HG03025 (cell line): ENCODE measurements around the gene ZNF296.

Experiments used
- ATAC-seq: cut with Tn5 transposase; IDR thresholded peaks from one replicate; pipeline ENCODE4 v1.9.1; 2021; ENCODE audit warnings: mild to moderate bottlenecking, moderate library complexity; ENCODE audit not compliant: unreplicated experiment, low FRiP score

The ZNF296 gene

DNA sequence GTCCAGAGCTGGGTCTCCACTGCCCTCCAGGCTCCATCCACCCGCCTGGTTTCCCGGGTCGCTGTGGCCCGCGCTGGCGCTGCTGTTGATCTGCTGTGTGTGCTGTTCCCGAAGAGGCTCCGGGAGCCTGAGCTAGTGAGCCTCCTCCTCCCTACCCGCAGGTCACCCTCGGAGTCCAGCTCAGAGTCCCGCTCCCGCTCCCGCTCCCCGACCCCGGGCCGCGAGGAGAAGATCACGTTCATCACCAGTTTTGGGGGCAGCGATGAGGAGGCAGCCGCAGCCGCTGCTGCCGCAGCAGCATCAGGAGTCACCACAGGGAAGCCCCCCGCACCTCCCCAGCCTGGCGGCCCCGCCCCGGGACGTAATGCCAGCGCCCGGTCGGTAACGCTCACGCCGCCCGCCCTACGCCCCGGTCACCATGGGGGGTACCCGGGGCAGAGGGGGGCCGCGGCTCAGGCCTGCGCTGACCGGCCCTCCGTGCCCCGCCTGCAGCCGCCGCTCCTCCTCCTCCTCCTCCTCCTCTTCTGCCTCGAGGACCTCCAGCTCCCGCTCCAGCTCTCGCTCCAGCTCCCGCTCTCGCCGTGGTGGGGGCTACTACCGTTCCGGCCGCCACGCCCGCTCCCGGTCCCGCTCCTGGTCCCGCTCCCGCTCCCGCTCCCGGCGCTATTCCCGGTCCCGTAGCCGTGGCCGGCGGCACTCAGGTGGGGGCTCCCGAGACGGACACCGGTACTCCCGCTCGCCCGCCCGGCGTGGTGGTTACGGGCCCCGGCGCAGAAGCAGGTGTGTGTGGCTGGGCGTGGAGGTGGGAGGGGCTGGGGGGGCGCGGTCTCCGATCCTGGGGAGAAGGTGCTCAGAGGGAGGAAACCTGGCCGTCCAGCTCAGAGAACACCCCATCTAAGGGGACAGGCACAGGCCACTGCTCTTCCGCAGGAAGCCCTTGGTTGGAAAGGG is 12.2 kb downstream of the ZNF296 start:
- ATAC-seq: no peak

DNA sequence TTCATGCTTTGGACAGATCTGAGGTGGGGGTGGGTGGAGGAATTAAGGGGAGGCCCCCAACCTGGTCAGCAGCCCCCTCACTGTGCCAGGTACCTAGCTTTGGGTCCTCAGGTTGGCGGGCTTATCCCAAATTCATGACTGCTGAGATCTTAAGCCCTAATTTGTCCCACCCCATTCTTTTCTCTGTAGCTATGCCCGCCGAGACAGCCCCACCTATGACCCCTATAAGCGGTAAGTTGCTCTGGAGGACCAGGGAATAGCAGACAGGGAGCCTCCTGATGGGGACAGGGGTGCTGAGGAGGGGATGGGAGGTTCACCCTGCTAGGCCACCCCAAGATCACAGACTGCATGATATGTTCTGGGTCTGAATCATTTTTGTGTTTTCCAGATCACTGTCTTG is 14.3 kb downstream of the ZNF296 start:
- no peak for ATAC-seq

DNA sequence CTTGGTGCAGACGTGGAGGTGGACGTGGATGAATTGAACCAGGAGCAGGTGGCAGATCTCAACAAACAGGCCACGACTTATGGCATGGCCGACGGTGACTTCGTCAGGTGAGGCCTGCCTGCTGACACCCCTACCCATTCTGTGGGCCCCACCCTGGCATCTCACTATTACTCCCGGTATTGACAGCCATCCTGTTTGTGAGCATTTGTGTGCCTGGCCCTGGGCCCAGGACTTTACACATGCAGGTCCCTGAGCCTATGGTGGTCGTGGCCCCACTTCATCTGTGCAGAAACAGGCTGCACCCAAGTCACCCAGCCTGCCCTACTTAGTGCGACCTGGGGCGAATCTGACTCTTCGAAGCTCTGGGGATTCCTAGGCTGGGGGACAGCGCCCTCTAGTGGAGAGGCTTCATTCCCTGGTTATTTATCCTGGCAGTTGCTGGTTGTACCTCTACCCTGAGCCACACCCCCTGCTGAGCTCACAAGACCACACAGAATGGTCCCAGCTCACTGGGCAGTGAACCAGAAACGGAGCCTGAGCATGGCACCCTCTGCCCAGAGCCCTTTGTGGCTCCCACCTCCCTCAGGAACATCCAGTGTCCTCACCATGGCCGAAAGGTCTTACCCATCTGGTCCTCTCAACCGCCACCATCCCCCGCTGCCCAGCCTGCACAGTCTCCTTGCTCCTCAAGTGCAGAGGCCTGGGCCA is 16.9 kb downstream of the ZNF296 start:
- ATAC-seq: no peak

DNA sequence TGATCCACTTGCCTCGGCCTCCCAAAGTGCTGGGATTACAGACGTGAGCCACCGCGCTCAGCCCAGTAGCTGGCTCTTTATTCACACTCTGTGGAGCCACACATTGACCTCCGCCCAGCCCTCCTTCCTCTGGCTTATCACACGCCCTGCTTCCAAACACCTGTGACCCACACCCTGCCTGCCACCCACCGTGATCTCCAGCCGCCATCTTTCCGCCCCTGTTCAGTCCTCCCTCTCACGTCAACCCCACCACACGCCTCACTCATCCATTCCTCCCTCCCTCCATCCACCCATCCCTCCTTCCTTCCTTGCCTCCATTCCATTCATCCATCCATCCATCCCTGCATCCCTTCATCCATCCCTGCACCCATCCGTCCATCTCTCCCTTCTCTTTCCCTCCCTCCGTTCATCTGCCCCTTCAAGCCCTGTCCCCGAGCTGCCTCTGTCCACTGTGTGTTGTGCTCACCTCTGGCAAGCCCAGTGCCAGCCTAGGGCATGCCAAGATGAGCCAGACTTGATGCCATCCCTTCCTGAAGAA is 17.6 kb downstream of the ZNF296 start:
- no peak for ATAC-seq

DNA sequence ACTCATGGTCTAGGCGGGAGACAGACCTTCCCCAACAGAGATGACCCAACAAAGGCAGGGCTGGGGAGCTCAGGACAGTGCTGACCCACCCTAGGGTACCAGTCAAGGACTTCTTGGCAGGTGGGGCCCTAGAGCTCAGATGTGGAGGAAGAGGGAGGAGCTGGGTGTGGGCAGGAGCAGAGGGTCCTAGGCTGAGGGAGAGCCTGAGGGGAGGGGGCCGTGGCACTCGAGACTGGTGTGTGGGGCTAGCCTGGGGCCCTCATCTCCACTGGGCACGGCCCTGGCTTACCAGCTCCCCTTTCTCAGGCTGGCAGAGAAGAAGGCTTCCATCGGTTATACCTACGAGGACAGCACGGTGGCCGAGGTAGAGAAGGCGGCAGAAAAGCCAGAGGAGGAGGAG is 18.8 kb downstream of the ZNF296 start:
- no peak for ATAC-seq

DNA sequence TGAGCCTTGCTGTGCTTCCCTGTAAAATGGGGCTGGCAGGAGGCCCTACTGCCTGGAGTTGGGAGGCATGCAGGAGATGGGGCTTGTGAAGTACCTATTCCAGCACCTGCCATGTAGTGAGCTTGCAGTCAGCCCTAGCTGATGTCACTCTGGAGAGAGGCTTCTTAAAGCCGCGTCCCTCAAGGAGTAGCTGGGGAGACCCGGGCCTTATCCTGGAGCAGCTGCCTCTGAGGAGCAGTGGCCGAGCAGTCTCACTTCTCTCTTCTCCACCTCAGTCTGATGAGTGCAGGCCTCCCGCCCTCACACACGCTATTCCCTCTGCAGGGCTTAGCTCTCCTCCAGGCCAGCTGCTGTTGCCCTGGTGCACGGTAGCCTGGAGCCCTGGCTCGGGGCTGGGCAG is 19.4 kb downstream of the ZNF296 start:
- ATAC-seq: no peak

DNA sequence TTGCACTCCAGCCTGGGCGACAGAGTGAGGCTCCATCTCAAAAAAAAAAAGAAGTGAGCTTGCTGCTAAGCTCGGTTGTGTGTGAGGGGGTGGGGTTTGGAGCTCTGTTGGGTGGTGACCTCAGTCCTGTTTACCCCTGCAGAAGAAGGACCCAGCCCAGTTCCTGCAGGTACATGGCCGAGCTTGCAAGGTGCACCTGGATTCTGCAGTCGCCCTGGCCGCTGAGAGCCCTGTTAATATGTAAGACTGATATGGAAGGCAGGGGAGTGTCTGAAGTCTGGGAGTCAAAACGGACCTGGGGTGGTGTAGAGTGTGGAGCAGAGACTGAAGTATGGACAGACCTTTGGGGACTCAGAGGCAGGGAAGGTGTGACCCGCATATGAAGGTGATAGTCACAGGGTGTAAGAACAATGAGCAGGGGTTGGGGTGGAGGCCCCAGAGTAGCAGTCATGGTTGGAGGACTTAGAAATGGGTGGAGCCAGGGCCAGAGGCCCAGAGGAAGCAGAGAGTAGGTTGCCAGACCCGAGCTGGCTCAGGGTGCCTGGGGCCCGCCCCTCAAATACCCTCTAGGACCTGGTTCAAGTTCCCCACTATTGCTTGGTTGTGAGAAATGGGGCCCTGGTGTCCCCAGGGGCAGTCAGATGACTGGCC is 24.2 kb downstream of the ZNF296 start:
- ATAC-seq: no peak

DNA sequence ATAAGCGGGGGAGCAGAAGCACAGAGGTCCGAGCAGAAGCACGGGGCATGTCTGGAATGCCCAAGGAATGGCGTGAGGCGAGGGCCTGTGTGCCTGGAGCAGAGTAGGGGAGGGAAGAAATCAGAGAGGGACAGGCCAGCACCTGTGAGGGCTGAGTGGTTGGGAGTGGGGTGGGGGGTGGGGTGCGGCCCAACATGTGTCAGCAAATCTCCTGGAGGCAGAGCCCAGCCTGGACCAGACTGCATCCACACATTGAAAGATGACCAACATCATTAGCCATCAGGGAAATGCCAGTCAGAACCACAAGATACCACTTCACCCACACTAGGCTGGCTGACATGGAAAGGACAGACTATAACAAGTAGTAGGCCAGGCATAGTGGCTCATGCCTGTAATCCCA is 26.2 kb downstream of the ZNF296 start:
- ATAC-seq: no peak

DNA sequence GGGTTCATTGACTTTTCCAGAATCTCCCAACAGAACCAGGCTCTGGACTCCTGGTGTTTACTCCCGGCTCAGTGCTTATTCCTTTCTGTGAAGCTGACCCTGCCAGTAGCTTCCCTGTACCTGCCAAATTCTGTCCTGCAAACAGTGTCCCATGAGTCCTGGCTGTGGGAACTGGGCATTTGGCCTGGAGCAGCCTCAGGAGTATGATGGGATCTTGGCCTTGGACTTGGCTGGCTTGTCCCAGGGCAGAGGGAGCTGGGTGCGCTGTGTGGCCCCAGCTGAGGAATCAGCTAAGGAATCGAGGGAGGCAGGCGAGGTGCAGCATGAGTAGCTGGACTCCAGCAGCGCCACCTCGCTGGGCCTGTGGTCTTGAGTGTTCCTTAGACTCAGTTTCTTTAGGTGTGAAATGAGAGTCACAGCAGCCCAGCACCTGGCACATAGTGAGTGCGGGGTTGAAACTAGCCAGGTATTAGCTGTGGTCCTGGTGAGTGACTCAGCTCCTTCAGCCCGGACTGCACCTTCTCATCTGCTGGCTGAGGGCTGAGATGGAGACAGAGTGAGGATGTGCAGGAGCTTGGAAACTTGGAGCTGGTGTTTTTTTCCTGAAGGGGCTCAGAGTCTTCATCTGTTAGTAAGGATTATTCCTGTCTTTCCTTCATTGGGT is 27.1 kb downstream of the ZNF296 start:
- no peak for ATAC-seq

DNA sequence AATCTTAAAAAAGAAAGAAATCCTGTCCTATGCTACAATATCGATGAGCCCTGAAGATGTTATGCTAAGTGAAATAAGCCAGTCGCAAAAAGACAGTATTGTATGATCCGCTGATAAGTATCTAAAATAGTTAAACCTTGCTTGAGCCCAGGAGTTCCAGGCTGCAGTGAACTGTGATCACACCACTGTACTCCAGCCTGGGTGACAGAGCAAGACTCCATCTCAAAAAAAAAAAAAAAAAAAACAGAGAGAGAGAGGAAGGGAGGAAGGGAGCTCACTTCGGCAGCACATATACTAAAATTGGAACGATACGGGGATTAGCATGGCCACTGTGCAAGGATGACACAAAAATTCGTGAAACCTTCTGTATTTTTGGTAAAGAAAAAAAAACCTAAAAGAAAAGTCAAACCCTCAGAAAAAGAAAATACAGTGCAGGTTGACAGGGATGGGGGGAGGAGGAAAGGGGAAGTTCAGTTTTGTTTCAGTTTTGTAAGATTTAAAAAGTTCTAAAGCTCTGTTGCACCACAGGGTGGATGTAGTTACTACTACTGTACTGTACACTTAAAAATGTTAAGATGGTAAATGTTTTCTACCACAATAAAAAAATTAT is 29.0 kb downstream of the ZNF296 start:
- no peak for ATAC-seq

DNA sequence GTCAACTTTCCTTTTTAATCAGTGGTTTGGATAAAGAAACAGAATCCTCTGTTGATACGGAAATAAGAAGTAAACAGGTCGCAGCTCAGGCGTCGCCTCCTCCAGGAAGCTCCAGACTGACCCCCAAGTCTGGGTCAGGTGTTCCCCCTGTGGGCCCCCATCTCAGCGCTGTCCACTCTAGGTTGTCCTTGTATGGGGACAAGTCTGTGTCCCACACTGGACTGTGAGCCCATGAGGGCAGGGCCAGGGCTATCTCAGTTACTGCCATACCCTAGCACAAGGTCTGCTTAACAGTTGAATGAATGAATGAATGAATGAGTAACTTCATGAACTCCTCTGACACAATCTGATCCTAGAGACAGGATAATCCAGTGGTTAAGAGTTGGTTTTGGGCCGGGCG is 29.9 kb downstream of the ZNF296 start:
- ATAC-seq: no peak

DNA sequence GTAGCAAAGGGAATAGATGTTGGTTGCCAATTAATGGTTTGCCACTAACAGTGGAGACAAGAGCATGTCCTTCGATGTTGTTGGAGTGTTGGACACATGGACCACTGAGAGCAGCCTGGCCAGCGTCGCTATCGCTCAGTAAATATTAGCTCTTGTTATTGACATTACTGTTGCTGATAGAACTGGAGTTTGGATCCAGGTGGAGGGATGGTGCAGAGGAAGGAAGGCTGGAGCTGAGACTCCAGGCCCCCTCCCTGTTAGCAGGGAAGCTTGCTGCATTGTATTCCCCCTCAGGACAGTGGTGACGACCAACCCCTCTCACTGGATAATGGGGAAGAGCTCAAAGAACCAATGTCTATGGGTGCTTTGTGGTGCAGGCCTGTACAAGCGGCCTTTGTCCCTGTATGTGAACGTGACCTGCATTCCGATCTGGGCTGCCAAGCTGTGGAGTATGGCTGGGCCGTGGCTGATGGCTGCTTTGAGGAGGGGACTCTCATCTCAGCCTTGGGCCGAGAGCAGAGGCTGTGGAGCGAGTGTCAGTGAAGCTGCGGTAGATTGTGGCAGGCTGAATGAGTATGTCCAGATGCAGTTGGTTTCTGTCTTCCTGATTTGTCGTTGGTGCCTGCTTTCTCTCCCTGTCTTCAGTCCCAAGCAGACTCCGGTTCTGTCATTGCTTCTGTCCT is 30.5 kb downstream of the ZNF296 start:
- ATAC-seq: no peak

DNA sequence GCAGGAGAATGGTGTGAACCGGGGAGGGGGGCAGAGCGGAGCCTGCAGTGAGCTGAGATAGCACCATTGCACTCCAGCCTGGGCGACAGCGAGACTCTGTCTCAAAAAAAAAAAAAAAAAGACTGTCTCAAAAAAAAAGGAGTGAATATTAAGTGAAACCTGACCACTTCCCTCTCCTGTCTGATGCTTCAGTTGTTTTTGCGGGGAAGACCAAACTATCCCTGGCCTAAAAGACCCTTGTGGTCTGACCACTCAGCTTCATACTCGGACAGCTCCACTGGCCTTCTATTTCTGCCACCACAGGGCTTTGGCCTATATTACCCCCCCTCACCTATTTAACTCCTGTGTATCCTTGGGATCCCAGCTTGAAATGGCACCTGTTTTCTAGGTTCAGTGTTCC is 35.2 kb downstream of the ZNF296 start:
- no peak for ATAC-seq

DNA sequence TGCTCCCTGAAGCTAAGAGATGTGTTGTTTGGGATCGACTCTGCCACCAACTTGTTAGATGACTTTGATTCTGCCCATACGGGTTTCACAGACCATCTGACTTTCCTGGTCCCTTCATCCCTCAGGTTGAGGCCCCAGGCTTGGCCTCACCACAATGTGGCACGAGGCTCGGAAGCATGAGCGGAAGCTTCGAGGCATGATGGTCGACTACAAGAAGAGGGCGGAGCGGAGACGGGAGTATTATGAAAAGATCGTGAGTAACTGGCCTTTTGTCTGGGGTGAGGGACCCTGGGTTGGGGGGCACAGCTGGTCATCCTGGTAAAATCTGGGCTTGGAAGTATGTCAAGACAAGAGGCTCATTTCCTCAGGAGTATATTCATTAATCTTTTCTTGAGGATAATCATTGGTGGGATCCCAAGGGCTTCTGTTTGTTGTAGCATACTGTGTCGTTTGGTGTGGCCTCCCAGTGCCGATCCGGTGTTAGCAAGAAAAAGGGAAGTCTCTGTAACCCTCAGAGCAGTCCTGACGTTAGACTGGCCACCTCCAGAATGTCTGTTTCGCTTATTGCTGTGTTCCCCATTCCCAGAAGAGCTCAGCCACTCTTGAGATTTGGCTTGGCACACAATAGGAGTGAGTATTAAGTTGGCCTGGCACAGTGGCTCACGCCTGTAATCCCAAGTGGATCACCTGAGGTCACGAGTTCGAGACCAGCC is 36.1 kb downstream of the ZNF296 start:
- ATAC-seq: no peak

DNA sequence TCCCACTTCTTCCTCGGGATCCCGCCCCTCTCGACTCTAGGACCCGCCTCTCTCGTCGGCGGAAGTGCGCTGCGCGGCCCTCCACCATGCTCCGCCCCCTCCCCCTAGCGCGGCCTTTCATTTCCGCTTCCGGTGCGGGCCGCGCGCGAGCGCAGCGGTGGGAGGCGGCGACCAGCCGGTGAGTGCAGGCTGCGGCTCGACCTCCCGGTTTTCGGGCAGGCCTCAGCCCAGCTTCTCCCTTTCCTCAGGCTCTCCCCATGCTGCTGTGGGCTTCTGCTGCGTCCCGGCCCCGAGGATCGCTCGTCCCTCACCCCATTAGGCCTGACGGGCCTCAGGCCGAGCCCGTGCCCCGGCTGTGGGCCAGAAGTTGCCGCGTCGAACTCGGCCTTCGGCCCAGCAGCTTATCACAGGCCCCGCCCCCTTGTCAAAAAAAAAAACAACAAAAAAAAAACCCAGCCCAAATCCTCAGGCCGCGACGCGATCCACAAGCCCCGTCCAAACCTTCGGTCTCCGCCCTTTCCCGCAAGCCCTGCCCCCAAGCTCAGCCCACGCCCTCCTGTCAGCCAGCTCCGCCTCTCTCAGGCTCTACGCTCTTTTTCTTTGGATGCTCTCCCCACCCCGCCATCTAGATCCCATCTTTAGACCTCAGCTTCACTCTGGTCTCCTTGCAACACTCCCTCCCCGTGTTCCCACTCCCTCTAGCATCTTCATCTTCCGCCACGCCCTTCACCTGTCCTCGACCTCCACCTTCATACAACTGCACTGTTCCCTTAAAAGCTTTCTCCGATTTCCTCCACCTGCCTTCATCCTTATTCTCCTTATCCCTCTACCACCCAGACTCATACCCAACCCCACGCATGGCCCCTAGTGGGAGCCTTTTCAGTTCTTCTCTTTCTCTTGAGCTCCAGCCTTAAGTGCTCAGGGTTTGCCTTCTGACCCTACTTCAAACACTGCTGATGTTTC is 37.1 kb downstream of the ZNF296 start, which contains the start of gene CLASRP:
Gene CLASRP (plus strand): TSS at position 115 of the 963 bp plus-strand sequence. CDS start 1,168 bp downstream, outside the sequence.
- ATAC-seq: peak; percentile 70

DNA sequence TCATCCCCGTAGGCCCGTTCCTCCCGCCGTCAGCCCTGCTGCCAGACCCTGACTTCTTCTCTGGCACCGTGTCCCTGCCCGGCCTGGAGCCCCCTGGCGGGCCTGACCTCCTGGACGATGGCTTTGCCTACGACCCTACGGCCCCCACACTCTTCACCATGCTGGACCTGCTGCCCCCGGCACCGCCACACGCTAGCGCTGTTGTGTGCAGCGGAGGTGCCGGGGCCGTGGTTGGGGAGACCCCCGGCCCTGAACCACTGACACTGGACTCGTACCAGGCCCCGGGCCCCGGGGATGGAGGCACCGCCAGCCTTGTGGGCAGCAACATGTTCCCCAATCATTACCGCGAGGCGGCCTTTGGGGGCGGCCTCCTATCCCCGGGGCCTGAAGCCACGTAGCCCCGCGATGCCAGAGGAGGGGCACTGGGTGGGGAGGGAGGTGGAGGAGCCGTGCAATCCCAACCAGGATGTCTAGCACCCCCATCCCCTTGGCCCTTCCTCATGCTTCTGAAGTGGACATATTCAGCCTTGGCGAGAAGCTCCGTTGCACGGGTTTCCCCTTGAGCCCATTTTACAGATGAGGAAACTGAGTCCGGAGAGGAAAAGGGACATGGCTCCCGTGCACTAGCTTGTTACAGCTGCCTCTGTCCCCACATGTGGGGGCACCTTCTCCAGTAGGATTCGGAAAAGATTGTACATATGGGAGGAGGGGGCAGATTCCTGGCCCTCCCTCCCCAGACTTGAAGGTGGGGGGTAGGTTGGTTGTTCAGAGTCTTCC is 38.7 kb downstream of the ZNF296 start:
- no peak for ATAC-seq

DNA sequence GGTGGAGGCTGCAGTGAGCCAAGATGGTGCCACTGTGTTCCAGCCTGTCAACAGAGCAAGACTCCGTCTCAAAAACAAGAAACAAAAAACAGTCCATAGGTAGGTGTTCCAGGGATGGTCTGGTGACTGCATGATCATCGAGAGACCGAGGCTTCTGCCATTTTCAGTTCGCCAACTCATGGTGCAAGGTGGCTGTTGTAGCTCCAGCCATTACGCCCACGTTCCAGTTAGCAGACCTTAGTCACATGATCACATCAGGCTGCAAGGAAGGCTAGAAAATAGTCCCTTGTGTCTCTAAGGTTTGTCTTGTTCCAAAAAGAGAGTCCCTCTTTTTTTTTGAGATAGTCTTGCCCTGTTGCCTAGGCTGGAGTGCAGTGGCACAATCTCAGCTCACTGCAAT is 40.5 kb downstream of the ZNF296 start:
- no peak for ATAC-seq
